GM18520 (cell line): ENCODE data around the gene REEP1.
"Not testable (repeated sequence)": the region's sequence is repeated elsewhere in the genome, so short reads cannot be mapped to it uniquely, and the experiment has no call there.

ENCODE experiments used
- ATAC-seq: cut with Tn5 transposase; IDR thresholded peaks from one replicate; pipeline ENCODE4 v1.9.1; 2021; ENCODE audit not compliant: unreplicated experiment

REEP1 gene

DNA sequence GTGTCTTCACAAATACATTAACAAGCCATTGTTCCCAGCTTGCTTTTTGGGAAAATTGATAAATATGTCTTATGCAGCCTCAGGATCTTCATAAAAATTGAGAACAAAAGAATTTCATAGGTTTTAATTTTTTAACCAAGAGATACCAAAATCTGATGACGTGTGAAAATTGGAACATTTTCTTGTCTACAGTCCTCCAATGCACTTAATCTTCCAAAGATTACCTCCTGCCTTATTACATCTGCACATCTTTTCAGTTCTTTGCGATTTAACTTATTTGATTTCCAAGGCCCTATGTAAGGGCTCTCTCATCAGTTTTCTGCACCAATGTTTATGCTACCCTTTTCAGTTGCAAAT lies 135.1 kb downstream of the REEP1 start:
- no peak for ATAC-seq

DNA sequence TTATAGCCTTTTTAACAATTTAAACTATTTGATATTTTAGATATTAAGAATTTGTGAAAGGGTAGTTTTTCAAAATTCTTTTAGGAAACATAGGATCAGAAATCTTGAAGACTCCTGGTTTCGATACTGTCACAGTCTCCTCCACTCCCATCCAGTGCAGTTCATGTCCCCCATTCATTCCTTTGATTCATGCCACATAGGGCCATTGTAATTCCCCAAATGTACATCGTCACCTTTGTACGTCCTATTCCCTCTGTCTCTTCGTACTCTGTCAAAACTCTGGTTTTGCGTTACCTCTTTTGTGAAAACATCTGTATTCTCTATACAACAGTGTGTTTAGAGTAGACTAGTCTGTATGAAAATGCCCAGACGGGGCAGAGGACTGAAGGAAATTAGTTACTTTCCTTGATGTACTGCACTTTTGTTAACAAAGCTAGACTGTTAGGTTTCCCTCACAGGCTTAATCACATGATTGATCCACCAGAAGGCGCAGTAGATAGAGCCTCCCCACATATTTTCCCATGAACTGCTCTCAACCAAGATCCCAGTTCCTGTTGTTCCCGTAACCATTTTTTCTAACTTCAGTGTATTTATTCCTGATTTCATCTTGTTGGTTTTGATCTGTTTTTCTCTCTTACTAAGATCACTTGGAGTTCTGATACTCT lies 135.6 kb downstream of the REEP1 start:
- no peak for ATAC-seq

DNA sequence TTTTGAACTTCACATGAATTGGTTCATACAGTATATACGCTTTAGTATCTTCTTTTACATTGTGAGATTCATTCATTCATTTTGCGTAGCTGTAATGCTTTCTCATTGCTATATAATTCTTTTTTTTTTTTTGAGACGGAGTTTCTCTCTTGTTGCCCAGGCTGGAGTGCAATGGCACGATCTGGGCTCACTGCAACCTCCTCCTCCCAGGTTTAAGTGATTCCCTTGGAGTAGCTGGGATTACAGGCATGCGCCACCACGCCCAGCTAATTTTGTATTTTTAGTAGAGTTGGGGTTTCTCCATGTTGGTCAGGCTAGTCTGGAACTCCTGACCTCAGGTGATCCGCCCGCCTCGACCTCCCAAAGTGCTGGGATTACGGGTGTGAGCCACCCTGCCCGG lies 136.9 kb downstream of the REEP1 start:
- not testable (repeated sequence) for ATAC-seq

DNA sequence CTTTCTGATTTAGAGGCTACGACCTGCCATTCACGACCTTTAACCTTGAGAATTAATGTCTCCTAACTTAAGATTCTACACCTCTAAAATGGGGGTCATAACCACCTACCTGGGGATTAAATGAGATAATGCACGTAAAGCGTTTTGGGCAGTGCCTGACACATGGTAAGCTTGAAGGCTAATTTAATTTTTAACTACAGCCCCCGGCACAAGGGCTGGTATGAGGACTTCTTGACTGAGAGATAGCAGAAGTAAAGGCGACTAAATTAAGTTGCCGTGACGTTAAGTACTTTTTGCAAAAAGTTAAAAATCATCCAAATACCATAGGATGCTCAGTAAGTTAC lies 137.6 kb downstream of the REEP1 start:
- ATAC-seq = no peak

DNA sequence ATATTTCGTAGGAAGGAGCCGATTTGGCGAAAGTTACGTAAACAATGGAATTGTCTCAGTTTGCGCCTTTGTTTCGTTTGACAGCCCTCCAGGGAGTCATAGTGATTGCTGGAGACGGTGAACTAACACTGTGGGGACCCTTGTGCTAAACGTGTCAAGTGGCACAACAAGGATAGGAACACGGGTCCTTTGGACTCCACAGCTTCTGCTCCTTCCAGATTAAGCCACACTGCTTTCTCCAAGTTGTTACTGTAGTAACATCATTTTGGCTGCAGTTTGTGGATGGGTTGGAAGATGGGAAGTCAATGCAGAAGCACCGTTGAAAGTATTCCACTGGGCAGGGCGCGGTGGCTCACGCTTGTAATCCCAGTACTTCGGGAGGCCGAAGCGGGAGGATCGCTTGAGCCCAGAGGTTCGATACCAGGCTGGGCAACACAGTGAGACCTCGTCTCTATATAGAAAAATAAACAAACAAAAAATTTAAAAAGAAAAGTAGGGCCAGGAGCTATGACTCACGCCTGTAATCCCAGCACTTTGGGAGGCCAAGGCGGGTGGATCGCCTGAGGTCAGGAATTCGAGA lies 141.5 kb downstream of the REEP1 start:
- ATAC-seq = no peak

DNA sequence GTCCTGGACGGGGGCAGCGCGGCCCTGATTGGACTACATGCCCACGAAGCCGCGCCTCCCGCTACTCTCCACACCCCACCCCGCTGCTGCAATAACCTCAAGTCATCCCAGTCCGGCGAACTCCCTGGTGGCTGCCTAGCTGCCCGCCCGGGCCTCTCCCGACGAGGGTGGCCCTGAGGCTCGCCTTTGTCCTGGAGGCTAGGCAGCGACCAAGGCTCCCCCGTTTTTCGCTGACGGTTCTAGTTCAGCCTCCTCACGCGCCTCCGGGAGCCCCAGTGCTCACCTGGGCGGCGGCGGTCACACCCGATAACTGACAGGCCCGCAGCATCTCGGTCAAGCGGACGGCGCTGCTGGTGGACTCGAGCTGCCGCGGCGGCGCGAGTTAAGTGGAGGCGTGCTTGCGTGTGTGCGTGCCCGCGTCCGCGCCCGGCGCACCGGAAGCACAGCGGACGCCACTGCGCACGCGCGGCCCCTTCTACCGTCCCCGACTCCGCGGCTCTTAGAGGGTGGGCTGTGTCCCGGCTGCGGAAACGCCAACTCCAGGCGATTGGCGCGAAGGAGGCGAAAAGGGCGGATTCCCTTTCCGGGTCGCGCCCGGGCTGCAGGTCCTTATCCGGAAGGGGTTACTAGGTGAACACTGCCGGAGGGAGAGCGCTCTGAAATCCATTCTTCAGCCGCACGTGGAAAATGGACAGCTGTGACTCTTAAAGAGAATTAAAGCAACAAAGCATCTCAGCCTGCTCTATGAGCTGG lies 142.2 kb downstream of the REEP1 start, which contains the start of gene IMMT:
TSS of gene IMMT (minus strand) at position 408 of the 753 bp plus-strand sequence. CDS start at position 328, 80 bp downstream.
- ATAC-seq = peak; percentile 72

DNA sequence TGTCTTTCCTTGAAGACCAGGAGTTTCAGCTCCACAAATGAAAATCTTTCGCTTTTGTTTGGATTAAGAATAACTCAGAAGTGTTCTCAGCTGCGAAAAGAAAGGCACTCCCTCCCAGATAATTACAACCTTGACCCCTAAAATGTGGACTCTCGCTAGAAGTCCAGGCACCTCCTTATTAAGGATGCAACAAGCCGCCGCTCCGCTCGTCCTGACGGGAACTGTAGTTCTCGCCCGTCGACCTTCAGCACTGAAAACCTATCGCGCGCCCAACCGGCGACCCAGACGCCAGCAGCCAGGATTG lies 142.7 kb downstream of the REEP1 start:
- ATAC-seq = no peak

DNA sequence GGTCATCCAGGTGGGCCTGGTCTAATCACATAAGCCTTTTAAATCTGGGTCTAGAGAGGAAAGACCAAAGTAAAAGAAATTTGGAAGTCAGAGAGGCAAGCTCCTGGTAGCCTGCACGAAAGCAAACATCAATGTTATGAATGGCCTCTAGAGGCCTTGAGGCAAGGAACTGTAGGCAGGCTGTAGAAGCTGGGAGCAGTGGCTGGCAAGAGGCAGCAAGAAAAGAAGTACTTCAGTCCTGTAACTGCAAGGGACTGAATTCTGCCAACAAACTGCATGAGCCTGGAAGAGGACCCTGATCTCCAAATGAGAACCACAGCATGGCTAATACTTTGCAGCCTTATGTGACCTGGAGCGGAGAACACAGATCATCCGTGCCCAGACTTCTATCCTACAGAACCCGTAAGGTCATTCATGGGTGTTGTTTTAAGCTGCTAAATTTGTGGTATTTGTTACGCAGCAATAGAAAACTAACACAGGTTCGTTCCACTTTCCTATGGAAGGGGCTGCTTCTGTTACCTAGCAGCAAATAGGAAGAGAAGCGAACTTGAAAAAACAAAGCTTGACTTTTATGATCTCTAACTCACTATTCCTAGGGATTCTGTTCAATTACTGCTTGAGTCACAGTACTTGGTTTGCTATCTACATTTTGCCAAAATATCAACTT lies 143.4 kb downstream of the REEP1 start:
- no peak for ATAC-seq

DNA sequence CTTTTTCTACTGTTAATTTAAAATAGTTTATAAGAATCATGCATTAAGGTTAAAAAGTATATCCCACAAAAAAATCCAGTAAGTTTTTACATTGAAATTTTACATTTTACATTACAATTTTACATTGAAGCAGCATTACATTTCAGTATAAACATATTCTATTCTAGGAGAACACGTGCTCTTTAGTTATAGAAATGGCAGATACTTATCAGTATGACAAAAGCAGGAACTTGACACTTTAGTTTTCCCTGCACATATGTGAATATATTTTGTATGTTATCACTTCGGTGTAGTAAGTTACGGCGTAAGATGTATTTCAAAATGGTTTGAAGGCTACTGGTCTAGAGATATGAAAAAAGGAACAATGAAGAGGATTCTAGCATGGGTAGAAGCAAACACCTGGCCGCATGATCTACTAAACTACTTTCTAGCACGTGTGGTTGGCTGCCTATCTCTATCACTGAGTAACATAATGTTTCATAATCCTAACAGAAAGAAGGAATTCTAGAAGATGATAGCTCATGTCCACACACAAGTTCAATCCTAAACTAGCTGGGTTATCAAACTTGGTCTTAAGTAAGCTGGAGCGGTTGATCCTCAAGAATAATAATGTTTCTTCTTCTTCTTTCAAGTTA lies 147.5 kb downstream of the REEP1 start:
- ATAC-seq = no peak

DNA sequence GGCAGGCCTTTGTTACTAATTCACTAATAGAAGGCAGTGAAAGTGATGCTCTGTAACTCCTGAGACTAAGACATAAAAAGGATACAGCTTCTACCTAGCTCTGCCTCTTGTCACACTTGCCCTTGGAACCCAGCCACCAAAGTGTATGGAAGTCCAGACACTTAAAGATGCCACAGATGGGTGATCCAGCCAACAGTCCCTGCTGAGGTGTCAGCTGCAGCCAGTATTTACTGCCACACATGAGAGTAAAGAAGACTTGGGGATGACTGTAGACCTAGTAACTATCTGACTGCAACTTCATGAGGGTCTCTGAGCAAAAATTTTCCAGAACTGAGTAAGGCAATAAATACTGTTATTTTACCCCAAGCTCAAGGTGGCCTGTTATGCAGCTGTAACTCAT lies 151.0 kb downstream of the REEP1 start:
- no peak for ATAC-seq

DNA sequence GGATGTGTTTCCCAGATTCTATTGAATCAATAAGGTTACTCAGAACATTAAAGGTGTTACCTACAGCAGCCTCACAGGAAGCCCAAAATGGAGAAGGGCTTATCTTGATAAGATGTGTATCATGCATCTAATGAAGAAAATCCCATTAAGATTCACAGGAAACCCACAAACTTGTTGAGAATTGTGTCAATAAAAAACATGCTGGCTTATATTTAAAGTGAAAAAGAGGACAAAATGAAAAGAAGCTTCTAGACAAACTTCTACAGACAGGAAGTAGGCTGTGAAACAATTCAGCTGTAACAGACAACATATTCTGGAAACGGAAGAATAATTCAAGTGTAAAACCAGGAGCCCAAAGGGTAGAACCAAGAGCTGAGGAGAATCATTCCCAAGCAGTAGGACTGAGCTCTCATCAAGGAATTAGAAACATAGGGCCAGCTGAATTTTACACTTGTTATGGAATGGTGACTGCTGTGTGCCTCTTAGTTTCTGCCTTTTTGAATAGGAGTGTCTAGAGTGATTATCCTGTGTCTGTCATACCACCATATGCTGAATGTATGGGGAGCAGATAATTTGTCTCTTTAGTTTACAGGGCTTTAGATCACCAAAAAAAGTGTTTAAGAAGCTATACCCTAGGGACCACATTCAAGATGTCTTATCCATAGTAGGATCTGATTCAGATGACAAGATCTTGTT lies 151.8 kb downstream of the REEP1 start:
- no peak for ATAC-seq

DNA sequence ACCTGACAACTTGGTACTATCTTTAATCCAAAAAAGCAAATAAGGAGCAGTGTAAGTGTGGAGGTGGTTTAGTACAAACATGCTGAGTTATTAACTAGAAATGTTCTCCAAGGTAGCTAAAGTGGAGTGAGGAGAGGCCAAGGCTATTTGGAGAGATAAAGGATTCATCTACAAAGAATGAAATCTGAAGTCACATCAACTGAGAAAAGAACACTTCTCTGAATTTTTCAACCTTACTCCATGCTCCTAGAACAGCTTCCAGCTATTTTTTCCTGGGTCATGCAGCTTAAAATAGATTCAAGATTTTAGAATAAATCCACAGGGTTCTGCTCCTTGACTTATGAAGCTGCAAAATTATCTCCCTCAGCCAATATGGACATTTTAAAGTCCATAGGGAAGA lies 160.8 kb downstream of the REEP1 start:
- ATAC-seq = no peak

DNA sequence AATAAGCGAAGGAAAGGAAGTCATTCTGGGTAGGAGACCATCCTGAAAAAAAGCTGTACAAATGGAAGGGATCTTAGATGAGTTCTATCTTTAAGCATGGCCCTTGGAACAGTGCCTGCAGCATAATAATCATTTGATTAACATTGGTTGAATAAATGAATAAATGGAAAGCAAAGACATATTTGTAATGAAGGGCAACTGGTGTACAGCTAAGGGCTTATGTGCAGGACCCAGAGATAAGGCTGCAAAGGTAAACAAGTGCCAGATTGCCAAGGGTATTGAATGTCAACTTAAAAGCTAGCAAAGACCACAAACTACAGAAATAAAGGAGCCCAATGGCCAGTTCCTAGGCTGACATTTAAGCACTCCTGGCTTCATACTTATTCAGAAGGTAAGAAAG lies 161.6 kb downstream of the REEP1 start:
- ATAC-seq = no peak

DNA sequence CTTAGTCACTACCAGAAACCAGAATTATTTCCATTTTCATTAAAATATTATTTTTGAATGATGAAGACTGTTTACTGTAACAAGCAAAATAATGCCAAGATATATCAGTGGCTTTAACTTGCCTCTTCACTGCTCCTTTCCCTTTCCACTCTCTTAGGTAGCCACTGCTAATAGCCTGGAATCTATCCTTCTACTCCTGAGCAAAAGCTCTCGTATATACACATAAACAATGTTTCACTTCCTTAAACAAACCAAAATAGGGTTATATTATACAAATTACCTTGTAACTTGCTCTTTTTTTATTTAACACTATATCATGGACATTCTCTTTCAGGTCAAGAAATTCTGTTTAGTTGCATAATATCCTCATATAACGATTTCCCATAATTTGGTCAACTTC lies 163.0 kb downstream of the REEP1 start:
- no peak for ATAC-seq

DNA sequence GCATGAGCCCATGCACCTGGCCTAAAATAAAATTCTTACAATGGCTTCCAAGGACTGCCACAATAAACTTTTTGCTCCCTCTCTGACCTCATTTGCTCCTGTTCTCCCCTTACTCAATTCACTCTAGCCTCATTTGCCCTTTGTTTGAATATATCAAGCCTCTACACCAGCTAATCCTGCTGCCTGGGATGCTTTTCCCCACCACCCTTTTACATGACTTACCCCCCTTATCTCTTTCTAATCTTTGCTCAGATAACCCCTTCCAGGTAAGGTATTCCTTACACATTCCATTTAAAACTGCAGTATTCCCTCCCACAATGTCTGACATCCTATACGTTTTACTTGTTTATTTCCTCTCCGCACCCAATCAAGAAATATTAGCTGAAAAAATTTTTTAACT lies 164.8 kb downstream of the REEP1 start:
- no peak for ATAC-seq

DNA sequence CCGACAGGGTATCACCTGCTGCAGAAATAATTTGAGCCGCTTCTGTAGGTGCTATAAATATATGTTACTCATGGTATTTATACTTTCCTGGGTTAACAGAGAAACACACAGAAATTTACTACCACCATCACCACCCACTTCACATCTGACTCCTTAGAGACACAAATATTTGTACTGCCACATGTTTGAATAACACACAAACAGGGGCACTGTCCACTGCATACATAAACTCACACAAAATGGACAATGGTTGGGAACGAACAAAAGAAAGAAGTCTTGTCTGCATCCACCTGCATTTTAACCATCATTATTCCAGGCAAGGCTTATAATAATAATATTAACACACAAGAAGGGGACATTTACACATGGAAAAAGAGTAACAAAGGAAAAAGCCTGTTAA lies 166.1 kb downstream of the REEP1 start:
- no peak for ATAC-seq

DNA sequence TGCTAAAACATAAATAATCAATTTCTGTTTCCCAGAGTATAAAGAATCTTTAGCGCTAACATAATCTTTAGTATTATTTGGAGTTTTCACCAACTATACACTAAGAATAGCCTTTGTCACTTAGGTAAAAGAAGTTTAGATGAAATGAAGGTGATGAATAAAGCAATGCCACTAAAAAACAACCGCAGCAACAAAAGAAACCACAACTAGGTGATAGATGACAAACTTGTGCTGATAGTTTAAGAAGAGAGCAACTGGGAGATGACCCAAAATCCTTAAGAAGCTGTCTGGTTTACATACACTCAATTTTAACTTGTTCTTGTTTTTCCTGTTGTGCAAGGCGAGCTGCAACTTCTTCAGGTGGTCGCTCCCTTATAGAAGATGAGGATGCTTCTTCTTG lies 167.0 kb downstream of the REEP1 start:
- no peak for ATAC-seq
